Transverse colon (tissue), 3 donors: ENCODE results near the gene KIDINS220.

Experiments
- CTCF ChIP-seq, 5 experiments: fragments of 200-600 bp in 3 of 5; fragments of 450-650 bp in 2 of 5; sonication (generic) in 3 of 5; IDR thresholded peaks; 1 replicate in 2 of 5; 2 replicates in 3 of 5; pipeline ENCODE4 v1.5.1; 2016 to 2017; ENCODE audit warnings: antibody characterized with exemption in 5 of 5, inconsistent platforms in 3 of 5, mild to moderate bottlenecking in 2 of 5, moderate library complexity in 1 of 5
- POLR2A ChIP-seq: fragments of 450-650 bp; IDR thresholded peaks from one replicate; pipeline ENCODE4 v1.6.1; 2016; ENCODE audit warnings: antibody characterized with exemption, mild to moderate bottlenecking, moderate library complexity

- TF ChIP-seq CTCF (IDR thresholded peaks at IDR 0.05) (no peak), POLR2A (no peak)
Measured at GRCh38 chr2:8779795-8780671, 57.4 kb downstream of the KIDINS220 start.
